HG02763 (cell line): ENCODE measurements around the gene SMU1.
"Not testable (repeated sequence)": the region's sequence is repeated elsewhere in the genome, so short reads cannot be mapped to it uniquely, and the experiment has no call there.

Experiments used
- ATAC-seq: cut with Tn5 transposase; IDR thresholded peaks from one replicate; pipeline ENCODE4 v1.9.1; 2021; ENCODE audit warnings: mild to moderate bottlenecking, moderate library complexity; ENCODE audit not compliant: unreplicated experiment

The SMU1 gene

GRCh38 chr9:33017283-33018041 lies 59.0 kb downstream of the SMU1 start:
- ATAC-seq = peak; percentile 56

GRCh38 chr9:33014665-33015014 lies 61.8 kb downstream of the SMU1 start:
- ATAC-seq = no peak

GRCh38 chr9:33013962-33014664 lies 62.4 kb downstream of the SMU1 start:
- ATAC-seq = no peak

GRCh38 chr9:33012328-33013069 lies 64.0 kb downstream of the SMU1 start:
- ATAC-seq = no peak

- no peak for ATAC-seq
These were observed 64.6 kb downstream of the SMU1 start for GRCh38 chr9:33011831-33012230.

GRCh38 chr9:33007755-33008154 lies 68.7 kb downstream of the SMU1 start:
- no peak for ATAC-seq

- ATAC-seq = not testable (repeated sequence)
These were observed 71.1 kb downstream of the SMU1 start for GRCh38 chr9:33005335-33005734.

- ATAC-seq = not testable (repeated sequence)
These were observed 75.8 kb downstream of the SMU1 start for GRCh38 chr9:33000682-33001055.

- no peak for ATAC-seq
These were observed 83.8 kb downstream of the SMU1 start for GRCh38 chr9:32992595-32993238.

- ATAC-seq = no peak
These were observed 84.4 kb downstream of the SMU1 start for GRCh38 chr9:32991897-32992594.
